Measurements from ENCODE around the gene PGLYRP2. TPM values are rescaled to one million over a fixed set of nuclear protein-coding genes. Genes with fewer than 3 reads are reported as not detected.
"Not testable (repeated sequence)": the region's sequence is repeated elsewhere in the genome, so short reads cannot be mapped to it uniquely, and the experiment has no call there.

The PGLYRP2 gene
- total RNA-seq, 1 donor from 2014 or later, result not detected

DNA sequence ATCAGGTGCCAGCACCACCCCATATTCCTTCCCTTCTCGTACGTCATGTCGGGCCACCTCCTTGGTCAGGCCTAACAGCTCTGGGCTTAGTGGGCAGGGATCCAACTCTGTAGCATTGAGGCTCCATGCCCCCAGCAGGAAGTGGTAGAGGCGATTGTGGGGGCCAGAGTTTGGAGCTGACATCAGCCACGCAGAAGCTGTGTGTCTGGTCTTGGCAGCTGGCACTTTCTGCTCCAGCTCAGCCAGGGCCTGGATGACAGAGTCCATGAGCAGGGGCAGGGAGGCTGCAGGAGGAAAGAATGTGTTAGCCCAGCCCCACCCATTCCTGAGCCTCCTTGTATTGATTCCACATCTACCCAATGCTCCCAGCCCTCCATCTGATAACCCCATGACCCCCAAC, 3.0 kb downstream of the PGLYRP2 start:
- Histone ChIP-seq H3K4me3 (ENCODE audit: insufficient read depth, low read depth, low read length) (no peak overlapping the region), H3K9me3 (ENCODE audit: insufficient read depth, low read depth, low read length) (no peaks in the 10 kb centered on the region), H3K4me1 (ENCODE audit: insufficient read depth, low read length) (no peaks in the 10 kb centered on the region), H3K9ac (ENCODE audit: low read length) (no peak overlapping the region), H3K36me3 (ENCODE audit: insufficient read depth, low read length) (no peaks in the 10 kb centered on the region), H3K27me3 (ENCODE audit: insufficient read depth, low read length) (peaks cover 2% of the 10 kb centered on the region), H3K79me2 (ENCODE audit: insufficient read depth, low read length) (no peaks in the 10 kb centered on the region), H2AFZ (ENCODE audit: low read depth, low read length) (no peak overlapping the region), H3K27ac (ENCODE audit: low read depth, low read length) (no peak overlapping the region), H4K20me1 (ENCODE audit: insufficient read depth, low read length) (no peaks in the 10 kb centered on the region), H3K4me2 (ENCODE audit: low read length) (no peak overlapping the region)
- Mint-ChIP-seq H3K4me3 (ENCODE audit: unreplicated experiment) (no peak overlapping the region), H3K27ac (ENCODE audit: unreplicated experiment) (no peak overlapping the region), H3K4me1 (ENCODE audit: low read depth, unreplicated experiment) (no peaks in the 10 kb centered on the region), H3K9me3 (ENCODE audit: unreplicated experiment) (peaks cover 12% of the 10 kb centered on the region), H3K27me3 (ENCODE audit: low read depth, unreplicated experiment) (peaks cover 10% of the 10 kb centered on the region), H3K36me3 (ENCODE audit: low read depth, unreplicated experiment) (no peaks in the 10 kb centered on the region)
- FAIRE-seq (no peak), DNase-seq (ENCODE audit: low read depth) (no peak)
- TF ChIP-seq, protein P1, sequence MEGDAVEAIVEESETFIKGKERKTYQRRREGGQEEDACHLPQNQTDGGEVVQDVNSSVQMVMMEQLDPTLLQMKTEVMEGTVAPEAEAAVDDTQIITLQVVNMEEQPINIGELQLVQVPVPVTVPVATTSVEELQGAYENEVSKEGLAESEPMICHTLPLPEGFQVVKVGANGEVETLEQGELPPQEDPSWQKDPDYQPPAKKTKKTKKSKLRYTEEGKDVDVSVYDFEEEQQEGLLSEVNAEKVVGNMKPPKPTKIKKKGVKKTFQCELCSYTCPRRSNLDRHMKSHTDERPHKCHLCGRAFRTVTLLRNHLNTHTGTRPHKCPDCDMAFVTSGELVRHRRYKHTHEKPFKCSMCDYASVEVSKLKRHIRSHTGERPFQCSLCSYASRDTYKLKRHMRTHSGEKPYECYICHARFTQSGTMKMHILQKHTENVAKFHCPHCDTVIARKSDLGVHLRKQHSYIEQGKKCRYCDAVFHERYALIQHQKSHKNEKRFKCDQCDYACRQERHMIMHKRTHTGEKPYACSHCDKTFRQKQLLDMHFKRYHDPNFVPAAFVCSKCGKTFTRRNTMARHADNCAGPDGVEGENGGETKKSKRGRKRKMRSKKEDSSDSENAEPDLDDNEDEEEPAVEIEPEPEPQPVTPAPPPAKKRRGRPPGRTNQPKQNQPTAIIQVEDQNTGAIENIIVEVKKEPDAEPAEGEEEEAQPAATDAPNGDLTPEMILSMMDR (IDR thresholded peaks at IDR 0.05; ENCODE audit: insufficient read depth, low read depth, low read length), result no peak
- no peak for TF ChIP-seq EZH2 (IDR thresholded peaks at IDR 0.05; ENCODE audit: insufficient read depth, low read length)

DNA sequence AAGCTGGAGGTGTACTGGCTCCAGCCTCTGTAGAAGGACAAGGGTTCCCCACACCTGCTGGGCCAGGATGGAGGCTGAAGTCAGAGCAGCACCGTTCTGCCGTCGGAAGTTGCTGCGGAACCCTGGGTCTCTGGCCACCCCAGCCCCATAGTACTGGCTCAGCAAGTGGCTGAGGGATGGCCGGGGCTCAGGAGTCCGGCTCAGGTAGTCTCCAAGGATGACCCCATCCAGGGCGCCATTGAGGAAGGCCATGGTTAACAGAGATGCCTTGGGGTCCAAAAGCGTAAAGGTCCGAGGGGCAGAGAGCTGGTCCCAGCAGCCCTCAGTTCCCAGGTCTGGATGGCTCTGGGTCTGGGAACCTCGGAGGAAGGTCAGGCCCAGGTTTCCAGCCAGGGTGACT, 3.7 kb downstream of the PGLYRP2 start:
- Mint-ChIP-seq H3K4me1 (ENCODE audit: low read depth, unreplicated experiment) (no peaks in the 10 kb centered on the region), H3K36me3 (ENCODE audit: low read depth, unreplicated experiment) (no peaks in the 10 kb centered on the region), H3K9me3 (ENCODE audit: unreplicated experiment) (peaks cover 12% of the 10 kb centered on the region), H3K4me3 (ENCODE audit: unreplicated experiment) (no peak overlapping the region), H3K27ac (ENCODE audit: unreplicated experiment) (no peak overlapping the region), H3K27me3 (ENCODE audit: low read depth, unreplicated experiment) (peaks cover 12% of the 10 kb centered on the region)
- H3K9ac ChIP-seq (ENCODE audit: low read length), result no peak overlapping the region
- DNase-seq (ENCODE audit: low read depth) (no peak), FAIRE-seq (no peak)
- H3K4me2 ChIP-seq (ENCODE audit: low read length), result no peak overlapping the region
- H2AFZ ChIP-seq (ENCODE audit: low read depth, low read length), result no peak overlapping the region
- no peak overlapping the region for H3K27ac ChIP-seq (ENCODE audit: low read depth, low read length)
- H3K79me2 ChIP-seq (ENCODE audit: insufficient read depth, low read length), result no peaks in the 10 kb centered on the region
- H3K9me3 ChIP-seq (ENCODE audit: insufficient read depth, low read depth, low read length), result no peaks in the 10 kb centered on the region
- H3K4me3 ChIP-seq (ENCODE audit: insufficient read depth, low read depth, low read length), result no peak overlapping the region
- no peaks in the 10 kb centered on the region for H4K20me1 ChIP-seq (ENCODE audit: insufficient read depth, low read length)
- TF ChIP-seq EZH2 (IDR thresholded peaks at IDR 0.05; ENCODE audit: insufficient read depth, low read length), result no peak
- TF ChIP-seq, protein P1 (IDR thresholded peaks at IDR 0.05; ENCODE audit: insufficient read depth, low read depth, low read length), result no peak
- H3K27me3 ChIP-seq (ENCODE audit: insufficient read depth, low read length), result peaks cover 2% of the 10 kb centered on the region
- H3K4me1 ChIP-seq (ENCODE audit: insufficient read depth, low read length), result no peaks in the 10 kb centered on the region
- H3K36me3 ChIP-seq (ENCODE audit: insufficient read depth, low read length), result no peaks in the 10 kb centered on the region

DNA sequence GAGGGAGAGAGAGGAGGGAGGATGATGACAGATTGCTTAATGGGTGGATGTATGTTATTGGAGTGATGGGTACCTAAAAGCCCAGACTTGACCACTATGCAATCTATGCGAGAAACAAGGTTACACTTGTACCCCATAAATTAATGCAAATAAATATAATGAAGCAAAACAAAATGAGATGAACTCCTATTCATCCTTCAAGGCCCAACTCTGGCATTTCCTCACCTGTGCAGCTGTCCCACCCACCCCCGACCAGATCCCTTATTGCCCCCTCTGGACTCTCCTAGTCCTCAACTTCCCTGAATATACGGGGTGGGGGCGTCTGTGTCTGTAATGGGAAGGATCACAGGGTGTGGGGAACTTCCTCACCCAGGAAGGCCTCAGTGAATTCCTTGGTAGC, 4.1 kb downstream of the PGLYRP2 start:
- Histone ChIP-seq H3K4me2 (ENCODE audit: low read length) (no peak overlapping the region), H2AFZ (ENCODE audit: low read depth, low read length) (no peak overlapping the region), H3K27me3 (ENCODE audit: insufficient read depth, low read length) (peaks cover 2% of the 10 kb centered on the region), H3K4me3 (ENCODE audit: insufficient read depth, low read depth, low read length) (no peak overlapping the region), H4K20me1 (ENCODE audit: insufficient read depth, low read length) (no peaks in the 10 kb centered on the region), H3K4me1 (ENCODE audit: insufficient read depth, low read length) (no peaks in the 10 kb centered on the region), H3K36me3 (ENCODE audit: insufficient read depth, low read length) (no peaks in the 10 kb centered on the region), H3K9me3 (ENCODE audit: insufficient read depth, low read depth, low read length) (no peaks in the 10 kb centered on the region), H3K79me2 (ENCODE audit: insufficient read depth, low read length) (no peaks in the 10 kb centered on the region), H3K9ac (ENCODE audit: low read length) (no peak overlapping the region), H3K27ac (ENCODE audit: low read depth, low read length) (no peak overlapping the region)
- no peak overlapping the region for H3K4me3 Mint-ChIP-seq (ENCODE audit: unreplicated experiment)
- H3K36me3 Mint-ChIP-seq (ENCODE audit: low read depth, unreplicated experiment), result no peaks in the 10 kb centered on the region
- H3K9me3 Mint-ChIP-seq (ENCODE audit: unreplicated experiment), result peaks cover 12% of the 10 kb centered on the region
- TF ChIP-seq EZH2 (IDR thresholded peaks at IDR 0.05; ENCODE audit: insufficient read depth, low read length), result no peak
- TF ChIP-seq, protein P1 (IDR thresholded peaks at IDR 0.05; ENCODE audit: insufficient read depth, low read depth, low read length), result no peak
- H3K27ac Mint-ChIP-seq (ENCODE audit: unreplicated experiment), result no peak overlapping the region
- peaks cover 14% of the 10 kb centered on the region for H3K27me3 Mint-ChIP-seq (ENCODE audit: low read depth, unreplicated experiment)
- DNase-seq (ENCODE audit: low read depth), result no peak
- no peaks in the 10 kb centered on the region for H3K4me1 Mint-ChIP-seq (ENCODE audit: low read depth, unreplicated experiment)
- FAIRE-seq, result no peak

DNA sequence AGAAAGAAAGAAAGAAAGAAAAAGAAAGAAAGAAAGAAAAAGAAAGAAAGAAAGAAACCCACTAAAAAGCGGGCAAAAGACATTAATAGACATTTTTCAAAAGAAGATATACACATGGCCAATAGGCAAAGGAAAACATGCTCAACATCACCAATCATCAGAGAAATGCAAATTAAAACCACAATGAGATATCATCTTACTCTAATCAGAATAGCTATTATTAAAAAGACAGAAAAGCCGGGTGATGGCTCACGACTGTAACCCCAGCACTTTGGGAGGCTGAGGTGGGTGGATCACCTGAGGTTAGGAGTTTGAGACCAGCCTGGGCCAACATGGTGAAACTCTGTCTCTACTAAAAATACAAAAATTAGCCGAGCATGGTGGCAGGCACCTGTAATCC, 5.5 kb downstream of the PGLYRP2 start:
- not testable (repeated sequence) for H3K79me2 ChIP-seq (ENCODE audit: insufficient read depth, low read length); H3K9me3 ChIP-seq (ENCODE audit: insufficient read depth, low read depth, low read length); H3K27me3 ChIP-seq (ENCODE audit: insufficient read depth, low read length); FAIRE-seq; H3K36me3 ChIP-seq (ENCODE audit: insufficient read depth, low read length); H3K27ac Mint-ChIP-seq (ENCODE audit: unreplicated experiment); H3K4me3 Mint-ChIP-seq (ENCODE audit: unreplicated experiment); H3K27ac ChIP-seq (ENCODE audit: low read depth, low read length); H2AFZ ChIP-seq (ENCODE audit: low read depth, low read length); H4K20me1 ChIP-seq (ENCODE audit: insufficient read depth, low read length); H3K36me3 Mint-ChIP-seq (ENCODE audit: low read depth, unreplicated experiment); DNase-seq (ENCODE audit: low read depth); H3K4me1 Mint-ChIP-seq (ENCODE audit: low read depth, unreplicated experiment); H3K4me3 ChIP-seq (ENCODE audit: insufficient read depth, low read depth, low read length); H3K9ac ChIP-seq (ENCODE audit: low read length); H3K4me2 ChIP-seq (ENCODE audit: low read length); H3K4me1 ChIP-seq (ENCODE audit: insufficient read depth, low read length)
- Mint-ChIP-seq H3K9me3 (ENCODE audit: unreplicated experiment) (peaks cover 16% of the 10 kb centered on the region), H3K27me3 (ENCODE audit: low read depth, unreplicated experiment) (peaks cover 24% of the 10 kb centered on the region)
